ENCODE data around the gene UBL3.

UBL3 gene

DNA sequence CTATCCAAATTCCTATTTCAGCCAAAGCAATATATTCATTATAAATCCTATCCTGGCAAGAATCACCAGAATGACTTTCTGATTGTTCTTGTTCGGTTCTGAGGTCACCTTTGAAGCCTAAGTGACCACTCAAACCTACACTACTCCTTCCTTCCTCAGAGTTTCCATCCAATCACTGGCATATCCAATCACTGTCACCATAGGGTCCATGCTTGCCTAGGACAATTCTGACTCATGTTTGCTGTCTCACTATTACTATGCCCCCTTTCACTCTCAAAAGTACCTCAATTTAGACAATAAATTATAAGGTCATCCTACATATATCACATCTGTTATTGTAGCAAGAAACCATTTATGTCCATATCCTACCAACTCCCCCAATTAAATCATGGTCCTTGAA is 58.9 kb downstream of the UBL3 start:
- H2AFZ ChIP-seq (ENCODE audit: low read depth): no peak overlapping the region
- no peak overlapping the region for H3K27ac ChIP-seq
- H3K27me3 ChIP-seq (ENCODE audit: insufficient read depth, low read depth): no peaks in the 10 kb centered on the region
- no peak overlapping the region for H3K4me2 ChIP-seq
- H3K36me3 ChIP-seq (ENCODE audit: insufficient read depth): no peaks in the 10 kb centered on the region
- no peaks in the 10 kb centered on the region for H4K20me1 ChIP-seq (ENCODE audit: insufficient read depth)
- no peaks in the 10 kb centered on the region for H3K79me2 ChIP-seq (ENCODE audit: insufficient read depth, low read depth)
- no peaks in the 10 kb centered on the region for H3K4me1 ChIP-seq (ENCODE audit: low read depth, poor library complexity, severe bottlenecking)
- no peak overlapping the region for H3K9ac ChIP-seq
- TF ChIP-seq, protein P1, sequence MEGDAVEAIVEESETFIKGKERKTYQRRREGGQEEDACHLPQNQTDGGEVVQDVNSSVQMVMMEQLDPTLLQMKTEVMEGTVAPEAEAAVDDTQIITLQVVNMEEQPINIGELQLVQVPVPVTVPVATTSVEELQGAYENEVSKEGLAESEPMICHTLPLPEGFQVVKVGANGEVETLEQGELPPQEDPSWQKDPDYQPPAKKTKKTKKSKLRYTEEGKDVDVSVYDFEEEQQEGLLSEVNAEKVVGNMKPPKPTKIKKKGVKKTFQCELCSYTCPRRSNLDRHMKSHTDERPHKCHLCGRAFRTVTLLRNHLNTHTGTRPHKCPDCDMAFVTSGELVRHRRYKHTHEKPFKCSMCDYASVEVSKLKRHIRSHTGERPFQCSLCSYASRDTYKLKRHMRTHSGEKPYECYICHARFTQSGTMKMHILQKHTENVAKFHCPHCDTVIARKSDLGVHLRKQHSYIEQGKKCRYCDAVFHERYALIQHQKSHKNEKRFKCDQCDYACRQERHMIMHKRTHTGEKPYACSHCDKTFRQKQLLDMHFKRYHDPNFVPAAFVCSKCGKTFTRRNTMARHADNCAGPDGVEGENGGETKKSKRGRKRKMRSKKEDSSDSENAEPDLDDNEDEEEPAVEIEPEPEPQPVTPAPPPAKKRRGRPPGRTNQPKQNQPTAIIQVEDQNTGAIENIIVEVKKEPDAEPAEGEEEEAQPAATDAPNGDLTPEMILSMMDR (conservative IDR thresholded peaks at IDR 0.05; ENCODE audit: low read depth, low read length): no peak
- no peak overlapping the region for H3K4me3 ChIP-seq (IDR thresholded peaks at IDR 0.05; ENCODE audit: insufficient read depth, low read depth, low read length)

DNA sequence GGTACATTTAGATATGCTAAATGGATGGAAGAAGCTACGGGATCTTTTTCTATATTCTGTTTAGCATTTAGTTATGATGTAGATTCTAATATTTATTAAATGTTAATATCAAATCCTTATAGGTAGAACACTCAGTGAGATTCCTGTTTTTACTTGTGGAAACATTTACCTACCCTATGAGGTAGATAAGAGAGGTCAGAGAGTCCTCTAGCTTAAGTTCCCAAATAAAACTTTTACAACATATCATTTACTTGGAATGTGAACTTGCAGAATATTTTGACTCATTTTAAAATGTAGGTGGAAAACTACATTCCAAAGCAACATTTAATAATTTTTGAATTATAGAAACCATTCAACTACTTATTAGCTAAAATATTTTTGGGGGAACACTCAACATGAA is 63.7 kb downstream of the UBL3 start:
- no peaks in the 10 kb centered on the region for H3K4me1 ChIP-seq (ENCODE audit: low read depth, poor library complexity, severe bottlenecking)
- H3K79me2 ChIP-seq (ENCODE audit: insufficient read depth, low read depth): no peaks in the 10 kb centered on the region
- no peak overlapping the region for H3K9ac ChIP-seq
- TF ChIP-seq, protein P1 (conservative IDR thresholded peaks at IDR 0.05; ENCODE audit: low read depth, low read length): no peak
- H2AFZ ChIP-seq (ENCODE audit: low read depth): no peak overlapping the region
- no peak overlapping the region for H3K27ac ChIP-seq
- no peak overlapping the region for H3K4me2 ChIP-seq
- no peak overlapping the region for H3K4me3 ChIP-seq (IDR thresholded peaks at IDR 0.05; ENCODE audit: insufficient read depth, low read depth, low read length)
- H4K20me1 ChIP-seq (ENCODE audit: insufficient read depth): no peaks in the 10 kb centered on the region
- no peaks in the 10 kb centered on the region for H3K27me3 ChIP-seq (ENCODE audit: insufficient read depth, low read depth)
- H3K36me3 ChIP-seq (ENCODE audit: insufficient read depth): no peaks in the 10 kb centered on the region

DNA sequence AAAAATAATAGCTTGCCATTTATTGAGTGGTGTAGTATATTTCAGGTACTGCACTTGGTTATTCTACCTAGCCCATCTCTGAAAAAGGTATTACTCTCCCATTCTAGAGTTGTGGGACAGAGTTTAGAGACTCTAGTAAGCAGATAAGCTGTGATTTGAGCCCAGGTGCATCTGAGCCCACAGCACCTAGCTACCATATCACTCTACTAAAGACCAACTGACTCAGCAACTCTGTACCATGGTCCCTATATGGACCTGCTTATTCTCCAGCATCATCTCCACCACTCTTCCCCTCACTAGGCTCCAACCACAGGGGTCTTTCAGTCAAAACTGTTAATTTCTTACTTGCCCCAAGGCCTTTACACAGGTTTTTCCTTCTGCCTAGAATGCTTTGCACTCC is 64.4 kb downstream of the UBL3 start:
- Histone ChIP-seq H3K4me2 (no peak overlapping the region), H3K27me3 (ENCODE audit: insufficient read depth, low read depth) (no peaks in the 10 kb centered on the region), H3K4me3 (IDR thresholded peaks at IDR 0.05; ENCODE audit: insufficient read depth, low read depth, low read length) (no peak overlapping the region), H2AFZ (ENCODE audit: low read depth) (no peak overlapping the region), H3K27ac (no peak overlapping the region), H3K36me3 (ENCODE audit: insufficient read depth) (no peaks in the 10 kb centered on the region), H3K9ac (no peak overlapping the region), H3K4me1 (ENCODE audit: low read depth, poor library complexity, severe bottlenecking) (no peaks in the 10 kb centered on the region), H4K20me1 (ENCODE audit: insufficient read depth) (no peaks in the 10 kb centered on the region), H3K79me2 (ENCODE audit: insufficient read depth, low read depth) (no peaks in the 10 kb centered on the region)
- TF ChIP-seq, protein P1 (conservative IDR thresholded peaks at IDR 0.05; ENCODE audit: low read depth, low read length): no peak

DNA sequence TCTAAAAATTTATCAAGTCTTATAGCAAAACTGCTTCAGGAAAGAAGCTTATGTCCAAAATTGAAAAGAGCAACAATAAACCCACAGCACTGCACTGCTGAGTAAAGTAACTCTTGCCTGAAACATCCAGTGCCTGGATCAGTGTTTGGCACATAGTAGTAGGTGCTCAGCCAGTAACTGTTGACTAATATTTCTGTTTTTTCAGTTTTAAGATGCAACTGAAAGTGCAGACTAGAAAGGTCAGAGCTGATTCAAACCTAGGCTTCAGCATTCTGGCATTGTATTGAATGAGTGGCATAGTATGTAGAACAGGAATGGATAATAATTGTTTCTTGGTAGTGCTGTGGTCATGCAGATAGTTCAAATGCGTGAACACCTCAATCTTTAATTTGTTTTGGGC is 67.6 kb downstream of the UBL3 start:
- Histone ChIP-seq H3K4me3 (IDR thresholded peaks at IDR 0.05; ENCODE audit: insufficient read depth, low read depth, low read length) (no peak overlapping the region), H3K36me3 (ENCODE audit: insufficient read depth) (no peaks in the 10 kb centered on the region), H3K27me3 (ENCODE audit: insufficient read depth, low read depth) (no peaks in the 10 kb centered on the region), H4K20me1 (ENCODE audit: insufficient read depth) (no peaks in the 10 kb centered on the region), H3K4me1 (ENCODE audit: low read depth, poor library complexity, severe bottlenecking) (no peaks in the 10 kb centered on the region), H3K4me2 (no peak overlapping the region), H2AFZ (ENCODE audit: low read depth) (no peak overlapping the region), H3K27ac (no peak overlapping the region), H3K79me2 (ENCODE audit: insufficient read depth, low read depth) (no peaks in the 10 kb centered on the region), H3K9ac (no peak overlapping the region)
- TF ChIP-seq, protein P1 (conservative IDR thresholded peaks at IDR 0.05; ENCODE audit: low read depth, low read length): no peak

DNA sequence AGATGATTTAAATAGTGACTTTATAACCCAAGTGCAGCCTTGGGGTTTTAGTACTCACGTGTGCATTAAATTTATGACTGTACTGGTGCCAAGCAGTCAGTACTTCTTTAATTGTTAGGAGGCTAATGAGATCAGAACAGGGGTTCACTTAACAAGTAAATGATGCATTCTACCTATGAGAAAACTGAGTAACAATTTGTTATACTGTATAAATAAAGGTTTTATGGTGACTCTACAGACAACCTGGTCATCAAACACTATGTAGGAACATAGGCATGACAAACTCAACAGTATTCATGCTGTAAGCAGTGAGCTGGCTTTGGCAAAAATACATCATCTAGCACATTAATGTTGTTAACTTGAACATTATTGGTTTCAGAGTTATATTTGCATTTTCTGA is 75.6 kb downstream of the UBL3 start:
- H3K4me2 ChIP-seq: no peak overlapping the region
- H3K9ac ChIP-seq: no peak overlapping the region
- H3K36me3 ChIP-seq (ENCODE audit: insufficient read depth): no peaks in the 10 kb centered on the region
- no peaks in the 10 kb centered on the region for H3K4me1 ChIP-seq (ENCODE audit: low read depth, poor library complexity, severe bottlenecking)
- no peaks in the 10 kb centered on the region for H3K79me2 ChIP-seq (ENCODE audit: insufficient read depth, low read depth)
- no peak overlapping the region for H3K27ac ChIP-seq
- H3K4me3 ChIP-seq (IDR thresholded peaks at IDR 0.05; ENCODE audit: insufficient read depth, low read depth, low read length): no peak overlapping the region
- no peak overlapping the region for H2AFZ ChIP-seq (ENCODE audit: low read depth)
- TF ChIP-seq, protein P1 (conservative IDR thresholded peaks at IDR 0.05; ENCODE audit: low read depth, low read length): no peak
- H4K20me1 ChIP-seq (ENCODE audit: insufficient read depth): no peaks in the 10 kb centered on the region
- H3K27me3 ChIP-seq (ENCODE audit: insufficient read depth, low read depth): no peaks in the 10 kb centered on the region

Data from KMS-11 (cell line).